GM11168 (cell line): ENCODE measurements around the gene ZYG11A.
"Not testable (repeated sequence)": the region's sequence is repeated elsewhere in the genome, so short reads cannot be mapped to it uniquely, and the experiment has no call there.

Source experiments
- in situ Hi-C: fragments of 300-500 bp; cut with MboI; formaldehyde crosslinking; loops from one replicate; pipeline ENCODE4 v1.12.0; 2022; ENCODE audit warnings: low sequenced_read_pairs; ENCODE audit not compliant: unreplicated experiment

Gene ZYG11A

DNA sequence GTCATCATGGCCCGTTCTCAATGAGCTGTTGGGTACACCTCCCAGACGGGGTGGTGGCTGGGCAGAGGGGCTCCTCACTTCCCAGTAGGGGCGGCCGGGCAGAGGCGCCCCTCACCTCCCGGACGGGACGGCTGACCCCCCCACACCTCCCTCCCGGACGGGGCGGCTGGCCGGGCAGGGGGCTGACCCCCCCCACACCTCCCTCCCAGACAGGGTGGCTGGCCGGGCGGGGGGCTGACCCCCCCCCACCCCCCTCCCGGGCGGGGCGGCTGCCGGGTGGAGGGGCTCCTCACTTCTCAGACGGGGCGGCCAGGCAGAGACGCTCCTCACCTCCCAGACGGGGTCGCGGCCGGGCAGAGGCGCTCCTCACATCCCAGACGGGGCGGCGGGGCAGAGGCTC lies 27.2 kb downstream of the ZYG11A start:
- in situ Hi-C loops = not testable (repeated sequence)

DNA sequence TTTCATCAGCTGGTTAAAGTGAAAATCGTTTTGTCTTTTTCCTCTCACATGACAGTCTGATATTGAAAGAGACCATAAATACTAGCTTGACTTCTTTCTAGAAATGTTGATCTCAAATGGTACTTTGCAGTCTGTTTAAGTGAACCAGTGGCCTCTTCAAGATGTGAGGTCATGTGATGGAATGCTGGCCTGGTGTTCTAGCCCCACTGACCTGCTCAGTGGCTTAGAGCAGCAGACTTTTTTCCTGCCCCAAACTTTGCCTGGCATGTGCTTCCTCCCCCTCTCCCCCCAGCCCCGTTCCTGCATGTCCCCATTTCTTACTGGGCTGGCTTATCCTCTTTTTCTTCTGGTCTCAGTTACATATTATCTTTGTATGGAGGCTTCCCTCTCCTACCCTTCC lies 34.3 kb downstream of the ZYG11A start:
- in situ Hi-C loops = no loop called here

DNA sequence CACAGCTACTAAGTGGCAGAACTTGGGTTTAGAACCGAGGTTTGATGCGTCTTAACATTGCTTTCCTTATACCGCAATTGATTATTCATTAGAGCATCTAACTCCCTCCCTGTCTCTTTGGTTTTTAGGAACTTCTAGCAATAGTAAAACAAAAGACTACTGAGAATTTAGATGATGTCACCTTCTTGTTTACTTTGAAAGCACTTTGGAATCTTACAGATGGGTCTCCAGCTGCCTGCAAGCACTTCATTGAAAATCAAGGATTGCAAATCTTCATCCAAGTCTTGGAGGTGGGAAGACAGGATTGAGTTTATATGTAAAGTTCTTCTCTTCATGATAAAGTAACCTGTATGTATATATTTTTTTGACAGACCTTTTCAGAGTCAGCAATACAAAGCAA lies 35.0 kb downstream of the ZYG11A start:
- in situ Hi-C loops = no loop called here

DNA sequence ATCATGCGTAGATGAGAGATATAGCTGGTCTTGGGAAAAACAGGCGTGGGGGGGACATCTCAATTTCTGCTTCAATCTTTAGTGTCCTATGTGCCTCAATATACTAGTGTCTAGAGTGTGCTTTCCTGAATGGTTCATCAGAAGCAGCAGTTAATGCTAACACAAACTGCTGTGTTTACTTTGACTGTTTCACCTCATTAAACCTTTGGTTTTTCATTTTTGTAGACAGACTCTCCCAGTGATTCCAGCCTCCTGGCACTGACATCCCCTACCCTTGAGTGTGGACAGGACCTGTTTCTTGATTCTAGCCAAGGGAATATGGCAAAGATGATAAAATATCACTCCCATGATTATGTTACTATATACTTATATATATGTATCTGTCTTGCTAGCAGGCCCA lies 37.6 kb downstream of the ZYG11A start:
- in situ Hi-C loops = no loop called here

DNA sequence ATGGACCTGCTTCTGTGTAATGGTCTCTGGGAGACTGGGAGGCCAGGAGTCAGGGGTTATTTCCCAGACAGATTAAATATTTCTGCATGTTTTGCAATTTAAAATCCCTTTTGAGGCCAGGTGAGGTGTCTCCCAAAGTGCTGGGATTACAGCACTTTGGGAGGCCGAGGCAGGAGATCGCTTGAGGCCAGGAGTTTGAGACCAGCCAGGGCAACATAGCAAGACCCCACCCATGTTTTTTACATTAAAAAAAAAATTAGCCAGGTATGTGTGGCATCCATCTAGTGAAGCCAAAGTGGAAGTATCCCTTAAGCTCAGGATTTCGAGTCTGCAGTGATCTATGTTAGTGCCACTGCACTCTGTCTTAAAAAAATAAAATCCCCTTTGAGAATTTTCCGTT lies 44.9 kb downstream of the ZYG11A start:
- in situ Hi-C loops = no loop called here

DNA sequence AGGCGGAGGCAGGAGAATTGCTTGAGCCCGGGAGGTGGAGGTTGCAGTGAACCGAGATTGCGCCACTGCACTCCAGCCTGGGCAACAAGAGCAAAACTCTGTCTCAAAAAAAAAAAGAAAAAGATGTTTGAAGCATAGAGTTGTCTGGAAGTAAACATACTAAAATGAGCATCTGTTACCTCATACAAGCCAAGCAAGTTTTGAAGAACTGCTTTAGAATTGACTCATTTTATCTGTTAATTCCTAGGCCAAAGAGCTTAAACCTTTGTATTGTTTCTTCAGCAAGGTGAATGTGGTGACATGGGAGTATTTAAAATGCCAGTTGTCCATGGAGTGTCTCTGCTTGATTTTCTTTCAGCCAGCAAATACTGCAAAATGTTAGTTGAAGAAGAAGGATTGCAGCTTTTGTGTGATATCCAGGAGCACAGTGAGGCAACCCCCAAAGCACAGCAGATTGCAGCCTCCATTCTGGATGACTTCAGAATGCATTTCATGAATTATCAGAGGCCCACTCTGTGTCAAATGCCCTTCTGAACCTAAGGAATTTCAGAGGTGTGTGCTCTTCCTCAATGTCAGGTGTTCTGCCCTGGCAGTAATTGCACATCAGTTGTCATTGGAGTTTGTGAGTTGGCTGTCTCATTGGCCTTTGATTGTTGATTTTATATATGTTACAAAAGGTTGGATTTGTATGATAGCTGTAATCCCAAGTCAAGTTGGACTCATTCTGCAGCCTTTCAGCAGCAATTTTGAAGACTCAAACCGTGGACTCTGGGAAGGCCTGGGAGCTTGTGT lies 50.1 kb downstream of the ZYG11A start:
- in situ Hi-C loops = no loop called here

DNA sequence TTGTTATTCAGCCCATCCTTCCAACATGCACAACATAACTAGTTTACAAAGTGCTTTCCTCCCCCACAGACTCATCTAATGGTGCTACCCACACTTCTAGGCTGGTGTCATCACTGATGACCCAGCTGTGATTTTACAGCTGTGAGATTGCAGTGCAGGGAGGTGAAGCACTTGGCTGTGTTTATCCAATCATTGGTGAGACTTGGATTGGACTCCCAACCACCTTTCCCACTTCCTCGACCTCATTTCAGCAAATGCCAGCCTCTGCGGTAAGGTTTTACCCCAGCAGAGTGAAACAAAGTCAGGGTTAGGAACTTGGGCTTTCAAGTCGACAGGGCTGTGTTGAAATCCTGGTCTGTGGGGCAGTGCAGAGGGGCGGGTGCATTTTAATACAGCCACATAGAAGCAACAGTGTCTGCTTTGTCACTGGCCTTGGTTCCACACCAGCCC lies 56.9 kb downstream of the ZYG11A start:
- in situ Hi-C loops = no loop called here

DNA sequence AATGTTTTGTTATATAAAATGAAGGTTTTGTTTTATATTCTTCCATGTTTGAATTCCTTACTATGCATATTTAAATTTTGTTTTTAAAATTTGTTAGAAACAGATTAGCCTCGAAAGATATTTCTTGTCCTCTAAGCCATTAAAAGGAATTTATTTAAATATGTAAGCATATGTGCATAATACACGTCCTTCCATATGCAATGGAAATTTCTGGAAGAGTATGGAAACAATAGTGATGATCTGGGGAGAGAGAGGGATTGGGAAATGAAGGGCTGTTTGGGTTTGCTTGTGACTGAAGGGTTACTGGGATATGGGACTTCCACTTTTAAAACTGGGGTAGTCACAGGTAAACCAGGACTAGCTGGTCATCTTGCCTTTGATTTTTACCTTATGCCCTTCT lies 57.8 kb downstream of the ZYG11A start:
- in situ Hi-C loops = no loop called here

DNA sequence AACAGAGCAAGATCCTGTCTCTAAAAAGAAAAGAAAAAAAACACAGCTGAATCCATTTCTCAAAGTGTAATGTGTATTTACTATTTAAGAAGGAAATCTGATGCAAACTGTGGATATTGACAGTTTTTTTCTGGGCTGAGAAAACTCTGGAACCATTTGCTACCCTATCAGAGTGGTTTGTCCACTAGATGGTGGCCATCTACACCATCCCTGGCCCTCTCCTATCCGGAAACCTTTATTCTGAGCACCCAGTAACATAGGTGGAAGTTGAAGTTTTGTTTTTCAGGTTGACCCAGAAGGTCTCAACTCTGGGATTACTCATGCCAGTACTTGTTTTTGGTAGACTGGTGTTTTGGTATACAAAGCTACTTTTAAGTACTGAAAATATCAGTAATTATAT lies 58.8 kb downstream of the ZYG11A start:
- in situ Hi-C loops = no loop called here

DNA sequence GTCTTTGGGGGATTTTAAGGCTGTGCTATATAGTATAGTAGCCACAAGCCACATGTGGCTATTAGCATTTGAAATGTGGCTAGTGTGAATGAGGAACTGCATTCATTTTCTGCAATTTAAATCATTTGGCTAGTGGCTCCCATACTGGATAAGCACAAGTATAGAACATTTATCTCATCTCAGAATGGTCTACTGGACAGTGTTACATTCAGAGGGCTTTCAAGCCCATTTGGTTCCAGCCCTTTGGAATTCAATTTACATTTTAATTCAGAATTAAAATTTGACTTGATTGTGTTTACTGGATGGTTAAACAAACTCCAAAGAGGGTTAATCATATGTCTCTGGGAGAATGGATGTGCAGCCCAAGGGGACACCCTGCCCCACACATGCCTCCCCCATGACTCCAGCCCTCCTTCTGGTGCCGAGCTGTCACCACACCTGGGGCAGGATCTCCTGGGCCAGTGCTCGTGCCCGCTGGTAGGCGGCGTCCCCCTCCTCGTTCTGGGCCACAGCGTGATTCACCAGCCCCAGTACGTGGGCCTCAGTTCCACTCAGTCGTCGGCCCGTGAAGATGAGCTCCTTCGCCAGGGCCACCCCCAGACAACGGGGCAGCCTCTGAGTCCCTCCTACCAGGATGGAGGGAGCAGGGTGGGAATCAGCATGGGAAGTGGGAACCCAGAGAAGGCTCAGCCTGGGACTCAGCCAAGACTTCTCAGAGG lies 61.8 kb downstream of the ZYG11A start:
- in situ Hi-C loops = no loop called here

DNA sequence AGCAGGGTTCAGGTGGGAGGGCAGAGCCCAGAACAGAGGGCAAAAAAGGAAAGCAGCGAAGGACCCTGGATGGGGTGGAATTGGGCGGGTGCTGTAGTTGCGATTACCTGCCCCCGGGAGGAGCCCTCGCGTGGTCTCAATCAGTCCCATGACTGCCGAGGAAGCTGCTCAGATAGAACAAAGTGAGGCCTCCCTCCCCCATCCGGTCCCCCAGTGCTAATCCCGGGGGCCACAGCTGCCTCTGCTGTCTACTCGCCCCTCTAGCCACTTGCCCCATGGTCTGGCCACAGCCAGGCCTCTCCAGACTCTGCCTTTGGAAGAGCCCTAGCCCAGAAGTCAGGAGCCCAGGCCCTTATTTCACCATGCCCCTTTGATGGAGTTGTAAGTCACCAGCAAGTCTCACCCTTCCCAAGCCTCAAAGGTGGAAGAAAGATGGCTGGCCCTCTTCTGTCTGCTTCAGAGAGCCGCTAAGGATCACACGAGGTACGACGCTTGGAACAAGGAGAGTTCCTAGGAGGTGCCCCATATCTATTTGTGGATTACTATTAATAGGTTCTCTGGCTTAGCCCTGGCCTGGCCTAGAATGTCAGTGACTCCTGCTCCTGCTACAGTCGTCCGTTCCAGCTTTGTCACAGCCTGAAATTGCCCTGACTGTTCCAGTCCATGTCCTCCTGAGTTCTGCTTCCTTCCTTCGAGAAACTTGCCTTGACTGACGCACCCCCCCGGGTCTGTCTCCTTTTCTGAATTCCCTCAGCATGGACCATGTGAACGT lies 62.6 kb downstream of the ZYG11A start:
- in situ Hi-C loops = no loop called here

DNA sequence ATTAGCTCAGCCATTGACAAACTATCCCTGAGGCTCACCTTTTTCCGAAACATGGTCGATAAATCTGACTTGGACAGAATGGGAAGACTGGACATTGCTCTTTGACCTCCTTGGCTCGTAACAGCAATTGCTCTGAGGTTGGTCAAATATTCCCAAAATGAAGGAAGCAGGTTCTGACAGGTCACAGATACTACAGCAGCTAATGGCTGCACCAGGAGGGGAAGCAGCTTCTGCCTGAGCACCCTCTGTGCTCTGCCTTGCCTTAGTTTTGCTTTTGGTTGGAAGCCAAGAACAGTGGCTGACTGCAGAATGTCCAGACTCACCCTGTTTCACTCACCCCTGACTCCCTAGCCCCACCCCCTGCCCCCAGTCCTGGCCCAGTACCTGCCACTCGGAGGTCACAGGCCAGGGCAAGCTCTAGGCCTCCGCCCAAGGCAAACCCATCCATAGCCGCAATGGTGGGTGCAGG lies 63.6 kb downstream of the ZYG11A start:
- in situ Hi-C loops = no loop called here

DNA sequence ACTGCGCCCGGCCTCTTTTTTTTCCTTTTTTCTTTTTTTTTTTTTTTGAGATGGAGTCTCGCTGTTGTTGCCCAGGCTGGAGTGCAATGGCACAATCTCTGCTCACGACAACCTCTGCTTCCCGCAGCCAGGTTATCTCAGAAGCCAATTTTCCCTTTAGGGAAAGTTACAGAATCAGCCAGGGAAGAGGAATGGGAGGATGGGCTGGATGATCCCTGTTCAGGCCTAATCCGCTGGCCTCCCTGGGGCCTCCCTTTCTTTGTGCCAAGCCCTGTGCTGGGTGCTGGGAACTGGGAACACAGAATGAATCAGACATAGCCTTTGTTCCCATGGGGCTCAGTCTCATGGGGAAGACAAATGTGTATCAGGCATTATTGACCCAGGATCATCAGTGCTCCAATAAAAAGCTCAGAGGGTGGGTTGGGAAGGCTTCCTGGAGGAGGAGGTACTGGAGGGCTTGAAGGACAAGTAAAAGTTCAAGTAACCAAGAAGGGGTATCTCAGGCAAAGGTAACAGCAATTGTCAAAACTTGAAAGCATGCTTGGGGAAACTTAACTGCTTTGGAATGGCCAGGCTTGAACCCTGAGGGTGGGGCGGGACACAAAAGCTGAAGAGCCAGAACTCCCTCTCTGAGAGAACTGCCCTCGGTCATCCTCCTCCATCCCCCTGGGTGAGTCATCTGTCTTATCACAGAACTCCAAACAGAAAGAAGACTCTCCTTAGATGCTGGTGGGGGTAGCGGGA lies 64.7 kb downstream of the ZYG11A start:
- in situ Hi-C loops = no loop called here

DNA sequence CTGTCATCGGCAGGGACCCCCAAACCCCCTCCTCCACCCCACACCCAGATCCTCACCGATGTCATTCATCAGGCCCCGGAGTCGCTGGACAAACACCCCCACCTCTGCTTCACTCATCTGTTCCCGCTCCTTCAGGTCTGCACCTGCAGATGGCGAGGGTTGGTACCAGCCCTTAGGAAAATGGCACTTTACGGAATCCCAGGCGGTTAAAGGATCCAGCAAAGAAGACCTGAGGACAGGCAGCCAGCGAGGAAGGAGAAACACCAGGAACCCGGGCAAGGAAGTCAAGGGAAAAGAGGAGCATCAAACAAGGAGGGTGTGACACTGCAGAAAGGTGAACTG lies 65.2 kb downstream of the ZYG11A start:
- in situ Hi-C loops = no loop called here

DNA sequence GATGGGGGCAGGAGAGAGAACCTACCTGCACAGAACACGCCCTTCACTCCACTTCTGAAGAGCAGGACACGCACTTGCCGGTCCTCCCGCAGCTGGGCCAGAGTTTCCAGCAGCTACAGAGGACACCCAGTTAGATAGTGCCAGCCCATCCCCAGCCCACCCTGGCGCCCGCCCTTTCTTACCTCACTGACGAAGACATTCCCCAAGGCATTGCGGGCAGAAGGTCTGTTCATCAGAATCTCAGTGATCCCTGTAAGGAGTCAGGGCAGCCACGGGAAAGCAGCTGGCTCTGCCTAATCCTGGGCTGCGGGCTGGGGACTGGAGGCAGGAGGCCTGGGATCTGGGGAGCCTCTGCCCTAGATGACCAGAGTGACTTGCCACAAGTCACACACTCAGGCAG lies 69.0 kb downstream of the ZYG11A start:
- in situ Hi-C loops = no loop called here

DNA sequence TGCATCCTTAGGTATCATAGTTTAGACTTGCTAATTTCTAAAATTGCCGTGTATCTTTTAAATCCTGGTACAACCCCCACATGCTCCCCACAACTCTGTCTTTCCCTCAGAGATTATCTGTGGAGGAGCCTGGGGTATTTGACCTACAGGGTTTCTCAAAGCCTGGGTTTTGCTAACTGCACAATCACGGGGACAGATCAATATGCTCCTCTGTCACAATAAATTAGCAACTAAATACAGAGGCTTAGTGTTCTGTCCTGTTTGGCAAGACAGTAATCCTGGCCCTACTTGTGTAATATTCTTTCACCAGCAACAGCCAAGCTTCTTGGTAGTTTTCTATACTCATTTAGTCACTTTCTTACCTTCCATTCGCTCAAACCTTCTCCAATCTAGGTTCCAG lies 70.5 kb downstream of the ZYG11A start:
- in situ Hi-C loops = no loop called here

DNA sequence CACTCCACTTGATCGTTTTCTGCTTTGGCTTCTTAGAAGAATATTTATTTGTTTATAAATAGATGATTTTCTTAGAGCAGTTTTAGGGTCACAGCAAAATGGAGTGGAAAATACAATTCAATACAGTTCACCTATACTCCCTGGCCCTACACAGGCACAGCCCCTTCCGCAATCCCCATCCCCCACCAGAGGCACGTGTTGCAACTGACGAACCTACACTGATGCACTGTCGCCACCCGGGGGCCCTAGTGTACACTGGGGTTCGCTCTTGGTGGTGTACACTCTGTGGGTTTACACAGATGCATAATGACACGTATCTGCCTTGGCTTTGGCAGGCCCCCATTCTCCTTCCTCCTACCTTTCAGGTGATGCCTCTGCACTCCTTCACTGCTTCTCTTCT lies 71.0 kb downstream of the ZYG11A start:
- in situ Hi-C loops = no loop called here

DNA sequence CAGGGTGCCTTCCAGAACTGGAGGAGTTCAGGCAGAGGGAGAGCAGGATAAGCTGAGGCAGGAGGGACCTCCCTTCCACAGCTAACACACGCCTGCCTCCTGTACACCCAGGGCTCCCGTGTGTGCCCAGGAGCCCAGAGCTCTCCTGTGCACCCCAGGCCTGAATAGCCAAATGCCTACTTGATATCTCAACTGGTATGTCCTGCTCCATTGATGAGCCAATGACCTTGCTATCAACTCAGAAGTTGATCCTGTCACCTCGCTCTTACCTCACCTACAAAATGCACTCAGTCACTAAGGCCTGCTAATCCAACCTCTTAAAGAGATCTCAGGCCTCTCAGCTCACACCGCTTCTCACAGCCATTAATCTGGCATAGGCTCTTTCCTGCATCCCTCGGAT lies 71.9 kb downstream of the ZYG11A start:
- in situ Hi-C loops = no loop called here

DNA sequence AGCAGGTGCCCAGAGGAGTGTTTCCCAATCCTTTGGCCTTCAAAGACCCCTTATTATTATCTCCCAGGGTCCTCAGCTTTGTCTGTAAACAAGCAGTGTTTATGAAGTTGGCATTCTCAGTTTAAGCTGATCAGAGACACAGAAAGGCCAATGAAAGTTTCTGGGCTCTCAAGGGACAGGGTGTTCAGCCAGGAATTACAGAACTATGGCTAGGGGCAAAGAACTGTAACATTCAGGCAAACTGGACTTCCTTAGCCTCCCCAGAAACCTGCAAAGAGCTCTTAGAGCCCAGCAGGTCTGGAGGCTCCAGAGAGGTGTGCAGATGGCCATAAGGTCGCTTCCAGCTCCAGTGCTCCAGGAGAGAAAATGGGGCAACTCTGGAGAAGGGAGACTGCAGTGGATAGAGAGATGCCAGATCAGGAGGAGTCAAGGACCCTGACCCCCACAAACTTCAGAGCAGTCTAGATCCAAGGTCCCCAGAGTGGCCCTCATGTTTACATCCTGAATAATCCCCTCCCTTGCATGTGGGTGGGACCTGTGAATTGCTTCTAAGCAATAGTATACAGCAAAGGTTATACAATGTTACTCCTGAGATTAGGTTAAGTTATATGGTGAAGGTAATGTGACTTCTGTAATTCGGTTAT lies 72.8 kb downstream of the ZYG11A start:
- in situ Hi-C loops = no loop called here

DNA sequence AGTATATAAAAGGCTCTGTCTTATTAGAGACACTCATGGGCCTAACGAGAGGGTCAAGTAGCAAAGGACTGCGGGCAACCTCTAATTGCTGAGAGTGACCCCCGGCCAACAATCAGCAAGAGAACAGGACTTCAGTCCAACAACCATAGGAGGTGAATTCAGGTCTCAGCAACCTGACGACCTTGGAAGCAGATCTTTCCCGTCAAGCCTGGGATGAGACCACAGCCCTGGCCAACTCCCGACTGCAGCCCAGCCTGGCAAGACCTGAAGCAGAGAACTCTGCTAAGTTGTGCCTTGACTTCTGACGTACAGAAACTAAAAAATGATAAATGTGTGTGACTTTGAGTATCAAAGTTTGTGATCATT lies 73.3 kb downstream of the ZYG11A start:
- in situ Hi-C loops = no loop called here
